Naive thymus-derived CD8-positive, alpha-beta T cell (primary cell): ENCODE measurements around the gene LCK. TPM values are rescaled to one million over a fixed set of nuclear protein-coding genes. Genes with fewer than 3 reads are reported as not detected.
"Not testable (repeated sequence)": the region's sequence is repeated elsewhere in the genome, so short reads cannot be mapped to it uniquely, and the experiment has no call there.

Source experiments
- ATAC-seq, 2 donors: fragments of 150-1000 bp; cut with Tn5 transposase in 1 of 2; sonication (Bioruptor Pico), chemical (Tn5 transposase) in 1 of 2; 1 replicate in 1 of 2; 2 replicates in 1 of 2; pipeline ENCODE4 v1.10.0; 2021; ENCODE audit warnings: mild to moderate bottlenecking in 2 of 2, moderate library complexity in 2 of 2
- POLR2A ChIA-PET: fragments of 350-600 bp; sonication (Branson Sonifier 250); formaldehyde crosslinking; loops from one replicate; lab custom pipeline; 2021; ENCODE audit warnings: antibody characterized with exemption; lab: Charles Lee
- DNase-seq, 10 donors: peaks; one replicate each; pipeline versions ENCODE4 v3.0.0 to v3.0.0-alpha.2; 2020 to 2022
- H3K27ac Mint-ChIP-seq, 10 donors: one replicate each; pipeline ENCODE4 v1.8.0; 2020 to 2022; ENCODE audit warnings: mild to moderate bottlenecking in 10 of 10, mixed read lengths in 10 of 10, moderate library complexity in 4 of 10, inconsistent platforms in 1 of 10
- H3K27me3 Mint-ChIP-seq, 5 donors: one replicate each; pipeline ENCODE4 v1.8.0; 2021 to 2022; ENCODE audit warnings: mixed read lengths in 5 of 5
- H3K36me3 Mint-ChIP-seq, 3 donors: one replicate each; pipeline ENCODE4 v1.8.0; 2020 to 2022; ENCODE audit warnings: mixed read lengths in 3 of 3, mild to moderate bottlenecking in 2 of 3, inconsistent platforms in 1 of 3
- H3K4me1 Mint-ChIP-seq, 4 donors: one replicate each; pipeline ENCODE4 v1.8.0; 2021 to 2022; ENCODE audit warnings: mixed read lengths in 4 of 4
- H3K4me3 Mint-ChIP-seq, 10 donors: one replicate each; pipeline ENCODE4 v1.8.0; 2020 to 2022; ENCODE audit warnings: mild to moderate bottlenecking in 10 of 10, mixed read lengths in 10 of 10, moderate library complexity in 6 of 10, inconsistent platforms in 1 of 10
- H3K9me3 Mint-ChIP-seq, 9 donors: one replicate each; pipeline ENCODE4 v1.8.0; 2020 to 2022; ENCODE audit warnings: mixed read lengths in 9 of 9, mild to moderate bottlenecking in 3 of 9, inconsistent platforms in 1 of 9, moderate library complexity in 1 of 9
- polyA plus RNA-seq, 3 donors: library from polyadenylated mRNA; unstranded; fragments of 300-500 nt; fragmentation: Illumina TruSeq; gene quantifications; one replicate each; pipeline ENCODE4 v1.2.3, GENCODE V29; 2021
- total RNA-seq, 8 experiments: library from RNA in 2 of 8; stranded (reverse) in 2 of 8; gene quantifications; one replicate each; pipeline ENCODE4 v1.2.3 and lab custom pipeline; 2021 to 2026

The LCK gene
- total and polyA plus RNA-seq, 5 experiments from 2014 or later, result 509 to 1,069 (median 876) TPM

DNA sequence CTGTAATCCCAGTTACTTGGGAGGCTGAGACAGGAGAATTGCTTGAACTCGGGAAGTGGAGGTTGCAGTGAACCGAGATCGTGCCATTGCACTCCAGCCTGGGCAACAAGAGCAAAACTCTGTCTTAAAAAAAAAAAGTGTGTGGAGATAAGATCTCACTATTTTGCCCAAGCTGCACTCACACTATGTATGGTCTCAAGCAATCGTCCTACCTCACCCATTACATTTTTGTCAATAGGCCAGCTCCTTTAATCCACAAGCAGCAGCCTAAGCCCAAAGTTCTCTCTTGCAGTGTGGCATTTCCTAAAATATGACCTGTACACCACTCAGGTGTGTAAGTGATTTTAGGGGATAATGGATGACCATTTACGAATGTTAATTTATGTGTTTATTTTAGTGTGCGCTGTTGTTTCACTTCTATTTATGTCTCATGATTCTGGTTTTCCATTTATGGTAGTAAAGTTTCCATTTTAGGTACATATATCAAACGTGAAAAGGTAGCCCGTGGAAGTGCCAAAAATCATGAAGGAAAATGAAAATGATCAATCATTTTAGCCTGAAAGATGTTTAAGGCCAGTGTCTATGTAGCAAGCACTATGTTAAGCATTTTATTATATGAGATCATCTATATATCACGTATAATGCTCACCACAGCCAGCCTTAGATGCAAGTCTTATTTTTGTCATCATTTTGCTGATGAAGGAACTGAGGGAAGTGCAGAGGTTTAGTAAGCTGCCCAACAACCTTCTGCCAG lies 5.6 kb downstream of the LCK start:
- Mint-ChIP-seq H3K4me1 (peaks cover 26 to 76% (median 53%) of the 10 kb centered on the region in 4 donors), H3K27me3 (no peaks in the 10 kb centered on the region)

GRCh38 chr1:32257227-32257508 lies 6.1 kb downstream of the LCK start:
- POLR2A ChIA-PET, result interaction anchor here (0.6 to 50.5 kb wide), 4 partner anchors 13 to 557 kb away, joined by 3 to 2080 read pairs (median 1042); partner anchors contain the start of genes EIF3I, FAM167B, HDAC1 and LCK

More for the DNA sequence above, 5.6 kb downstream of the LCK start:
- peak in 1 of 10 donors; percentile 46 for DNase-seq
- POLR2A ChIA-PET, result interaction anchor here (0.6 to 50.5 kb wide), 8 partner anchors 13 to 557 kb away, joined by 3 to 2080 read pairs (median 8); partner anchors contain the start of genes EIF3I, FAM167B, HDAC1 and LCK
- peak overlapping the region; percentile 59 to 93 (median 86) for H3K4me3 Mint-ChIP-seq
- ATAC-seq, result peak; percentile 36 to 44
- H3K36me3 Mint-ChIP-seq, result peaks cover 14 to 57% (median 32%) of the 10 kb centered on the region in 3 donors
- H3K27ac Mint-ChIP-seq, result peak overlapping the region; percentile 88 to 97 (median 95)
- no peaks in the 10 kb centered on the region for H3K9me3 Mint-ChIP-seq

DNA sequence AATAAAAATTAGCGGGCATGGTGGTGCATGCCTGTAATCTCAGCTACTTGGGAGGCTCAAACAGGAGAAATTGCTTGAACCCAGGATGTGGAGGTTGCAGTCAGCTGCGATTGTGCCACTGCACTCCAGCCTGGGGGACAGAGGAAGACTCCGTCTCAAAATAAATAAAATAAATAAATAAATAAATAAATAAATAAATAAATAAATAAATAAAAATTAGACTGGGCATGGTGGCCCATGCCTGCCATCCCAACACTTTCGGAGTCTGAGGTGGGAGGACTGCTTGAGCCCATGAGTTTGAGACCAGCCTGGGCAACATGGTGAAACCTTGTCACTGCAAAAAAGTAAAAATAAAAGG lies 12.2 kb downstream of the LCK start:
- not testable (repeated sequence) for ATAC-seq, DNase-seq, H3K9me3 Mint-ChIP-seq, H3K27me3 Mint-ChIP-seq
- Mint-ChIP-seq H3K4me3 (peak overlapping the region in 7 of 10 donors; percentile 41 to 83 (median 80)), H3K4me1 (peaks cover 26 to 68% (median 58%) of the 10 kb centered on the region in 4 donors), H3K27ac (peak overlapping the region; percentile 51 to 97 (median 96)), H3K36me3 (peaks cover 4 to 39% (median 9%) of the 10 kb centered on the region in 3 donors)
- POLR2A ChIA-PET, result interaction anchor here (0.7 to 50.5 kb wide), 3 partner anchors 7 to 156 kb away, joined by 4 to 2080 read pairs (median 2080); partner anchors contain the start of genes EIF3I, FAM167B, HDAC1 and KPNA6

More at GRCh38 chr1:32257227-32257508, 6.1 kb downstream of the LCK start:
- peaks cover 8 to 57% (median 30%) of the 10 kb centered on the region in 3 donors for H3K36me3 Mint-ChIP-seq
- H3K9me3 Mint-ChIP-seq, result no peaks in the 10 kb centered on the region
- H3K27me3 Mint-ChIP-seq, result no peaks in the 10 kb centered on the region
- peaks cover 23 to 73% (median 54%) of the 10 kb centered on the region in 4 donors for H3K4me1 Mint-ChIP-seq
- no peak for ATAC-seq
- no peak for DNase-seq
- peak overlapping the region; percentile 59 to 93 (median 86) for H3K4me3 Mint-ChIP-seq
- H3K27ac Mint-ChIP-seq, result peak overlapping the region; percentile 88 to 97 (median 95)

DNA sequence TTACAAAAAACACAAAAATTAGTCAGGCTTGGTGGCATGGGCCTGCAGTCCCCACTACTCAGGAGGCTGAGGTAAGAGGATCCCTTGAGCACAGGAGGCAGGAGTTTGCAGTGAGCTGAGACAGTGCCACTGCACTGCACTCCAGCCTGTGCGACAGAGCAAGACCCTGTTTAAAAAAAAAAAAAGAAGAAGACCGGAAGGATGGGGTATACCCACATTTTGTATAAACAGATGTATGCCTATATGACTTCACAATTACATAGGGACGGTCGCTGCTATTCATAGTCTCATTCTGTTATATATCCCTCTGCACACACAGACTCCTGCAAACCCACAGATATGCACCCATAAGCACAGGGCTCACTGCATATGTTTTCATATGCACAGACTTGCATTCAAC lies 12.7 kb downstream of the LCK start:
- POLR2A ChIA-PET, result interaction anchor here (0.7 to 50.5 kb wide), 3 partner anchors 7 to 156 kb away, joined by 4 to 2080 read pairs (median 2080); partner anchors contain the start of genes EIF3I, FAM167B, HDAC1 and KPNA6
- H3K4me1 Mint-ChIP-seq, result peaks cover 26 to 67% (median 58%) of the 10 kb centered on the region in 4 donors
- ATAC-seq (peak; percentile 69 to 85), DNase-seq (peak in 4 of 10 donors; percentile 35 to 77 (median 60))
- peak overlapping the region; percentile 51 to 97 (median 96) for H3K27ac Mint-ChIP-seq
- H3K27me3 Mint-ChIP-seq, result no peaks in the 10 kb centered on the region
- peaks cover 4 to 35% (median 9%) of the 10 kb centered on the region in 3 donors for H3K36me3 Mint-ChIP-seq
- peaks cover 0 to 2% (median 0%) of the 10 kb centered on the region in 9 donors for H3K9me3 Mint-ChIP-seq
- peak overlapping the region; percentile 60 to 88 (median 82) for H3K4me3 Mint-ChIP-seq

GRCh38 chr1:32265846-32266245 lies 14.8 kb downstream of the LCK start:
- Mint-ChIP-seq H3K4me1 (peaks cover 27 to 66% (median 58%) of the 10 kb centered on the region in 4 donors), H3K27ac (peak overlapping the region; percentile 93 to 97 (median 96)), H3K27me3 (no peaks in the 10 kb centered on the region), H3K36me3 (peaks cover 2 to 34% (median 4%) of the 10 kb centered on the region in 3 donors), H3K9me3 (peaks cover 0 to 2% (median 0%) of the 10 kb centered on the region in 9 donors), H3K4me3 (peak overlapping the region; percentile 8 to 81 (median 71))
- DNase-seq, result no peak
- no peak for ATAC-seq
- POLR2A ChIA-PET, result interaction anchor here (0.6 to 50.5 kb wide), 5 partner anchors 5 to 120 kb away, joined by 3 to 2080 read pairs (median 5); partner anchors contain the start of genes CCDC28B, EIF3I, FAM167B and HDAC1

DNA sequence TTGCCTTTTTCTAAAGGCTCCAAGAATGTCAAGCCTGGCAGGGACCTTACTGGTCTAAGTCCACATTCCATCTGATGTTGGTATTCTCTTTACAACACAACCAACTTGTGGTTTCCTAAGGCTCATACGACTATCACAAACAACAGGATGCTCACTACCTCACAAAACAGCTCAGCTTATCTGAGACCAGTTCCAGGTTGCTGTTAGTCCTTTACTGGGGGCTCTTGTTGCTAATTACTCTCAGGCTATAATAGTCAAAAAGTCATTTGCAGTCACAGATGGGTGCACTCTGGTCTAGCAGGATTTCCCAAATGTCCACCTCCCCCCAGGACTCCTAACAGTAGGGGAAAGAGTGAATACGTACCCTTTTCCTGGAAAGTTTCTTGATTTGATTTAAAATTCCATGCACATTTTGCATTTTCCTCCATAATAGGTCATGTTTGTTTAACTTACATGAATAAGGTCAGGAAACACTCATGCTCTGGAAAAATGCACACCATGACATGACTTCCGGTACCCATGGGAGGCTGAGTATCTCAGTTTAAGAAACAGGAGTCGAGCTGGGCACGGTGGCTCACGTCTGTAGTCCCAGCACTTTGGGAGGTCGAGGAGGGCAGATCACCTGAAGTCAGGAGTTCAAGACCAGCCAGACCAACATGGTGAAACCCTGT lies 16.0 kb downstream of the LCK start:
- Mint-ChIP-seq H3K27ac (peak overlapping the region; percentile 96 to 100 (median 99)), H3K27me3 (no peaks in the 10 kb centered on the region), H3K9me3 (peaks cover 0 to 2% (median 0%) of the 10 kb centered on the region in 9 donors), H3K4me1 (peaks cover 30 to 71% (median 68%) of the 10 kb centered on the region in 4 donors), H3K36me3 (peaks cover 2 to 38% (median 4%) of the 10 kb centered on the region in 3 donors), H3K4me3 (peak overlapping the region; percentile 71 to 92 (median 87))
- peak; percentile 38 to 40 for ATAC-seq
- POLR2A ChIA-PET, result interaction anchor here (1.0 to 50.5 kb wide), 4 partner anchors 4 to 127 kb away, joined by 3 to 2080 read pairs (median 1042); partner anchors contain the start of genes BSDC1, EIF3I, FAM167B and HDAC1
- peak in 2 of 10 donors; percentile 52 to 62 for DNase-seq

DNA sequence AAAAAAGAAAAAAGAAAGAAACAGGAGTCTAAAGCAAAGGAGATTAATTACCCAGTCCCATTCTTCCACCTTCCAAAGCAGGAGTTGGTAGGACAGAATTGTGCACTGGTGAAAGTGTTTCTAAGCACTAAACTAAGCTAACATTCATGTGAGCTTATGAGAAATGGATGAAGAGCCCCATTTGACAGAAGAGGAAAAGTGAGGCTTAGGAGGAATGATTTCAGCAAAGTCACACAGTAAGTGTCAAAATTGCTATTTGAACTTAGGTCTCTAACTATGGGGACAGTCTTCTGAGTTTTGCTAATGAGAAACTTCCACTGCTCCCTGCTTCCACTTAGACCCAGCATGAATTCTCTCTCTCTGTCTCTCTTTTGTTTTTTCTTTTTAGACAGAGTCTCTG lies 18.7 kb downstream of the LCK start:
- POLR2A ChIA-PET, result interaction anchor here (0.6 to 48.1 kb wide), 6 partner anchors 14 to 544 kb away, joined by 3 to 2080 read pairs (median 5); partner anchors contain the start of genes EIF3I, FAM167B, LCK and TMEM234
- H3K27ac Mint-ChIP-seq, result peak overlapping the region; percentile 75 to 97 (median 89)

GRCh38 chr1:32272557-32273390 lies 21.7 kb downstream of the LCK start:
- peaks cover 0 to 62% (median 4%) of the 10 kb centered on the region in 3 donors for H3K36me3 Mint-ChIP-seq
- peak; percentile 7 to 8 for ATAC-seq
- peak overlapping the region; percentile 94 to 100 (median 97) for H3K27ac Mint-ChIP-seq
- peak in 6 of 10 donors; percentile 37 to 75 (median 55) for DNase-seq
- peaks cover 0 to 3% (median 0%) of the 10 kb centered on the region in 5 donors for H3K27me3 Mint-ChIP-seq
- H3K4me3 Mint-ChIP-seq, result peak overlapping the region; percentile 78 to 95 (median 86)
- peaks cover 44 to 76% (median 69%) of the 10 kb centered on the region in 4 donors for H3K4me1 Mint-ChIP-seq
- POLR2A ChIA-PET, result interaction anchor here (0.7 to 48.1 kb wide), 10 partner anchors 15 to 115 kb away, joined by 3 to 2080 read pairs (median 4); partner anchors contain the start of genes EIF3I, FAM167B, HDAC1 and IQCC
- H3K9me3 Mint-ChIP-seq, result no peaks in the 10 kb centered on the region

More for the DNA sequence above, 18.7 kb downstream of the LCK start:
- Mint-ChIP-seq H3K4me3 (peak overlapping the region in 6 of 10 donors; percentile 15 to 68 (median 44)), H3K36me3 (peaks cover 4 to 42% (median 6%) of the 10 kb centered on the region in 3 donors), H3K27me3 (peaks cover 0 to 3% (median 0%) of the 10 kb centered on the region in 5 donors), H3K4me1 (peaks cover 49 to 76% (median 73%) of the 10 kb centered on the region in 4 donors), H3K9me3 (peaks cover 0 to 2% (median 0%) of the 10 kb centered on the region in 9 donors)
- DNase-seq (no peak), ATAC-seq (no peak)

GRCh38 chr1:32273391-32274208 lies 22.5 kb downstream of the LCK start:
- POLR2A ChIA-PET, result interaction anchor here (0.6 to 48.1 kb wide), 12 partner anchors 11 to 220 kb away, joined by 3 to 2080 read pairs (median 5); partner anchors contain the start of genes BSDC1, EIF3I, FAM167B and HDAC1

More at GRCh38 chr1:32273391-32274208, 22.5 kb downstream of the LCK start:
- peaks cover 0 to 70% (median 8%) of the 10 kb centered on the region in 3 donors for H3K36me3 Mint-ChIP-seq
- peaks cover 44 to 81% (median 71%) of the 10 kb centered on the region in 4 donors for H3K4me1 Mint-ChIP-seq
- H3K27ac Mint-ChIP-seq, result peak overlapping the region; percentile 94 to 100 (median 97)
- peaks cover 0 to 3% (median 0%) of the 10 kb centered on the region in 5 donors for H3K27me3 Mint-ChIP-seq
- peak; percentile 68 to 96 (median 86) for DNase-seq
- peak; percentile 80 to 95 for ATAC-seq
- no peaks in the 10 kb centered on the region for H3K9me3 Mint-ChIP-seq
- peak overlapping the region; percentile 78 to 95 (median 86) for H3K4me3 Mint-ChIP-seq
